Activated effector memory CD4-positive, alpha-beta T cell treated with anti-CD3 and anti-CD28 coated beads, Interleukin-2, amount 50 U/mL, for 16 hours (primary cell): ENCODE measurements around the gene SAXO1.
"Not testable (repeated sequence)": the region's sequence is repeated elsewhere in the genome, so short reads cannot be mapped to it uniquely, and the experiment has no call there.

ENCODE experiments used
- DNase-seq: peaks from one replicate; pipeline ENCODE4 v3.0.0-alpha.2; 2020

Gene SAXO1

GRCh38 chr9:18951936-18952335 lies 81.1 kb downstream of the SAXO1 start:
- DNase-seq, result no peak

- DNase-seq, result no peak
Observed at GRCh38 chr9:18947892-18948339, 85.1 kb downstream of the SAXO1 start.

- no peak for DNase-seq
Observed at GRCh38 chr9:18942801-18943200, 90.2 kb downstream of the SAXO1 start.

DNA sequence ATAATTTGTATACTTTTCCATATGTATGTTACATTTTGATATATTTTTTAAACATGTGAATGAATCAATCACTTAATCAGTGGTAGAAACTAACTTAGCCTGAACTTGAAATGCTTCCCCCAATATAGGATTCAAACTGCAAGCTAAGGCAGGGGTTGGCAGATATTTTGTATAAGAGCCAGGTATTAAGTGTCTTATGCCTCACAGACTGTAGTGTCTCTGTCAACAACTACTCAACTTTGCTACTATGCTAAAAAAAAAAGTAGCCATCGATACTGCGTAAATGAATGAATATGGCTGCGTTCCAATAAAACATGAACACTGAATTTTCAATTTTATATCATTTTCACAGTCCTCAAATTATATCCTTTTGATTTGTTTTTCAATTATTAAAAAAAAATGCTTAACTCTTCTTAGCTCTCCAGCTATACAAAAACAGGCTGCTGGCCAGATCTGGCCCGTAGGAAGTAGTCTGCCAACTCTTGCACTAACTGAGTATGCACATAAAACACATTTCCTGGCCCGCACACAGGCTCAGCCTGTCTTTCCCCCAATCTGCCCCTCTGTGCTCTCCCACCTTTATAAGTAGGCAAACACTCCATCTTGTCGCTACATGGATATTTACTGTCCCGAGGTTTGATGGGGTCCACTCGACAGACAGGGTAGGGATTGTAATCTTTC lies 91.8 kb downstream of the SAXO1 start:
- DNase-seq, result no peak

GRCh38 chr9:18939943-18940342 lies 93.1 kb downstream of the SAXO1 start:
- no peak for DNase-seq

- DNase-seq, result no peak
Observed at GRCh38 chr9:18936094-18936871, 96.7 kb downstream of the SAXO1 start.

- DNase-seq, result no peak
Observed at GRCh38 chr9:18935541-18935940, 97.5 kb downstream of the SAXO1 start.

DNA sequence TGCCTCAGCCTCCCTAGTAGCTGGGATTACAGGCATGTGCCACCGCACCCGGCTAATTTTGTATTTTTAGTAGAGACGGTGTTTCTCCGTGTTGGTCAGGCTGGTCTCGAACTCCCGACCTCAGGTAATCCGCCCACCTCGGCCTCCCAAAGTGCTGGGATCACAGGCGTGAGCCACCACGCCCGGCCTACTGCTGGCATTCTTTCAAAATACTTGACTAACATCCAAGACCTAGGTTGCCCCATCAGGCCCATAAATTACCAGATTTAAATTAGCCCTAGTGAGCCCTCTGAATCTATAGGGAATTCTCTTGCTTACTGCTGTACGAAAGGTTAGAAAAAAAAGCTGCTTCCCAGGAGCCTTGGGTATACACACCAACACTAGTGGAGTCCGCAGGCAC lies 102.4 kb downstream of the SAXO1 start:
- DNase-seq, result not testable (repeated sequence)

DNA sequence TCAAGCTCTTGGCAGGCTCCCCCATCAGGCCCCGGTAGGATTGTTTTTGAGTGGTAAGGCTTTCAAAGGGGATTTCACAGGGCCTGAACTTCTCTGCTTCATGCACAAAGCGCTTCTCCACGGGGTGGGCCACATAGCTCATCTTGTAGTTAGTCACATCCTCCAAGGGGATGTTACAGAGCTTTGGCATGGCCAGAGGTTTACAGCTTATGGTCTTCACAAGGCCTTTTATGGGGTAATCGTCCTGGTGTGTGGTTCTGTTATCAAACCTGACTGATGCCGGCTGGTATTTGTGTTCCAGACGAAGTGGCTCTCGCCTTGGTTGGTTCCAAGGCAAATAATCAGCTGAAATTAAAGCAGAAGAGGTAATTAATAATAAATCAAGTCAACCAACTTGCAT lies 104.3 kb downstream of the SAXO1 start:
- DNase-seq, result no peak

DNA sequence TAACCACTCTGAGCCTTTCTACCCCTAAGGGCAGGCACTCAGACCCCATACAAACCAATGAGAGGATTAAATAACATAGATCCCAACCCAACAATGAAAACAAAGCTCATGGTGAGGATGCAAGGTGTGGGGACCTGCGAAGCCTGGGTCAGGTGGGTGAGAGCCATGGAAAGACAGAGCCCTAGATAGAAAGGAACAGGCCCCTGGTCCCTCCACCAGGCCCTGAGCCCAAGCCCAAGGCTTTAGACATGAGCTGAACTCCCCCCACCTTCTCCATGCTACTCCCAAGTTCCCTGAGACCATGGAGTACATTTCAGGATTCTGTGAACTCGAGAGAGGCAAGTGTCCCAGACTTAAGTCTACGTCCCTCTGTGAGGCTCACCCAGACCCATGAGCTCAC lies 106.5 kb downstream of the SAXO1 start:
- DNase-seq, result no peak

DNA sequence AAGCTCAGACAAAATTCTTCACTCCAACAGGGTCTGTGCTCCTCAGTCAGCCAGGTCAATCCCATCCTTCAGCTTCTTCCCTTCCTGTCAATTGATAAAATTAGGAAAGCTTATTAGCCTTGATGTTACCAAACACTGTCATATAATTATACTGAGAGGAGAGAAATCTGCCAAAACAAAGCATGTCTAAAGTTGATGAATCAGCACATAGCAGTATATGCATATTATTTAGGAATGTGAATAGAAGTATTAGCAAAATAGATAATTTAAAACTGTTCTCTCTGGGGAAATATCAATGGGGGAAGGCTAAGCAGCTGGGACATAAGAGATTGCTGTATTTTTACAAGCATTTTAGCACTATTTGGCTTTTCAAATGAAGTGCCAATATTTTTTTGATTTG lies 107.1 kb downstream of the SAXO1 start:
- no peak for DNase-seq

DNA sequence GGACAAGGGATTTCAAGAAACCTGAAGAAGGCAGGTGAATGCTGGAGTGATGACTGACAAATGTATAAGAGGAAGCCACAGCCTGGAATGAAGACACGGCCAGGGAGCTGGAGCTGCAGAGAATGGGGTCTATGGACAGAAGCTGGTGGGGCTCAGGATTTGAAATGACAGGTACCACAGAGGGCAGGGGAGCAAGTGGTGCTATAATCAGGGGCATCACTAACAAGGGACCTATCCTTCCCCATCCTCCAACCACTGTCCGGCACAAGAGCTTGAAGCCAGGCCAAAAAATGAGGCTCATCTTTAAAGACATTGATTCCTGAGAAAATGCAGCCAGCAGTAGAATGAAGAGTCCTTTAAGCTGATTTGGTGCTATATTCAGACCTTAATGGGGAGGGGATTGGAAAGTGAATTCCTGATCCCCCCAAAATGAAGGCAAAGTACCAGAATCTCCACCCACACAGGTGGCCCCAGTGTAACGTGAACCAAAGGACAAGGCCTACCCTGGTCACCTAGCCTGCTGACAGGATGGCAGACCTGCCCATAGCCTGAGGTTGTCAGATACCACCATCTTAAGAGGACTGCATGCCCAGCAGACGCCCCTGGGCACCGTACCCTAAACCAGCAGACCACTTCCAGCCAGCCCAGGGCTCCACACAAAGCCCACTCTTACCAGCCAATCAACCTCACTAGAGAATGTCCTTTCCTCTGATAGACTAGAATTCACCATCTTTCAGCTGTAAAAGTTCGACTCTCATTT lies 109.2 kb downstream of the SAXO1 start:
- no peak for DNase-seq

- DNase-seq, result no peak
Observed at GRCh38 chr9:18923167-18923566, 109.8 kb downstream of the SAXO1 start.

GRCh38 chr9:18922161-18922885 lies 110.7 kb downstream of the SAXO1 start:
- no peak for DNase-seq

DNA sequence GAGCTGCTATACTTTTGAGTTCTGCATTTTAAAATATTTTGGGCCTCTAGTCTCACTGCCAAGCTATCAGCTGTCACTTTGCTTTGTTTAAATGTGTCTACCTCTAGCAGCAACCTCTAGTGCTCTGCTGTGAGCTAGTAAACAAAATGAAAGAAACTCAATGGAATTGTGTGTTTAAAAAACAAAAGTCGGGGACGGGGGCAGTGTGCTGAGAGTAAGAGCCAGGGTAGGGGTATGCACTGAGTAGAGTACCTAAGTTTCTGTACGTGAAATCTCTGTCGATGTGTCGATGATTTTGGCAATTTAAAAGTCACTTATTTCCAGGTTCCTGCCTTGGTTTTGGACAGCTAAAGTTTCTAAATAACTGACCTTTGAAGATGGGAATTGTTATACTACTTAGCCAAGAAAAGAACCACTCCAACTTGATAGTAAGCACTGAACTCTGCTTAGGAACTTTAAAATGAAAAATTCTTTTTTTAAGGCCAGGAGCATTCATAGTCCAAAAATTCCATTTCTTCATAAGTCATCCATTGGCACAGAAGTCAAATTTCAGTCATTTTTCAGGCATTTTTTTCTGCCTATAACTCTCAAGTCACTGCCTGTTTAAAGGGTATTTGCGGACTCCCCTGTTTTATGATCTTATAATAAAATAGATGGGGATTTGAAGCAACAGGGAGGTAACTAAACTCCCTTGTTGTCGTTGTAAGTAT lies 111.5 kb downstream of the SAXO1 start:
- no peak for DNase-seq

DNA sequence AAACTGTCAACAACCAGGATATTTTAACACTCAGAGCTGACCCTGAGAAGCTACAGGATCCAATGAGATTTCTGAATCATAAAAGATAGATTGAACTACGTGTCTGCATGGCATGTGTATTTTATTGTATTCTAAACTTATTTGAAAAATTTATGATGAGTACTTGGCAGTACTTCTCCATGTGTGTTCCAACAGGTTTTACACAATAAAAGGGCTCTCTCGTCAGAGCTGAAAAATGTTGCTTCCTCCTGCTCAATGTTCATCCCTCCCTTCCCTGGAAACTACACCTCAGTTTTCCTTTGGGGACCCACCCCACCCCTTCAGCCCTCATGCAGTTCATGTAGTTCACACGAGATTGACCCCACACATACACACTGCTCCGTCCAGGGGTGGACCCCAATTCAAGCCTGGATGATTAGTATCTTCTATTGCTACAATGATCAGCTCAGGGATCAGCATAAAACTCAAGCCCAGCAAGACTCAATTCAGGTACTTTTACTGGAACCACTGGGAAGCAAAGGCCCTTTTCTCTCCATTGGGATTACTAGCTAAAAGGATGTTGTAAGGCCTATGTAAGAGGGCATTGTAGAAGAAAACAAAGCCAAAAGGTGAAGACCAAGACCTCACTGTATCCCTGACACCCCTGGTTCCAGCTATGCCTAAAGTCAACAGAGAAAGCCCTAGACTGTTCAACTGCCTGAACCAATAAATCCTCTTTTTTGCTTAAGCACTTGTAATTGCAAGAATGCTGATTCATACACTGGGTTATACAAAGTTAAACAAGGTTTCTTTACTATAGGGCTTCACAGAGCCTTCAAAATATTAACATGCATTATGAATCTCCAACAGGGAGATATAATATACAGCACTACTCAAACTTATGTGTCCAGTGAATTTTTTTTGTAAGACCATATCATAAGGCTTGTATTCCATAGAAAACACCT lies 112.6 kb downstream of the SAXO1 start:
- no peak for DNase-seq

GRCh38 chr9:18911714-18912342 lies 121.2 kb downstream of the SAXO1 start:
- DNase-seq, result no peak

GRCh38 chr9:18910916-18911315 lies 122.1 kb downstream of the SAXO1 start:
- DNase-seq, result no peak

- no peak for DNase-seq
Observed at GRCh38 chr9:18910435-18910834, 122.6 kb downstream of the SAXO1 start.

DNA sequence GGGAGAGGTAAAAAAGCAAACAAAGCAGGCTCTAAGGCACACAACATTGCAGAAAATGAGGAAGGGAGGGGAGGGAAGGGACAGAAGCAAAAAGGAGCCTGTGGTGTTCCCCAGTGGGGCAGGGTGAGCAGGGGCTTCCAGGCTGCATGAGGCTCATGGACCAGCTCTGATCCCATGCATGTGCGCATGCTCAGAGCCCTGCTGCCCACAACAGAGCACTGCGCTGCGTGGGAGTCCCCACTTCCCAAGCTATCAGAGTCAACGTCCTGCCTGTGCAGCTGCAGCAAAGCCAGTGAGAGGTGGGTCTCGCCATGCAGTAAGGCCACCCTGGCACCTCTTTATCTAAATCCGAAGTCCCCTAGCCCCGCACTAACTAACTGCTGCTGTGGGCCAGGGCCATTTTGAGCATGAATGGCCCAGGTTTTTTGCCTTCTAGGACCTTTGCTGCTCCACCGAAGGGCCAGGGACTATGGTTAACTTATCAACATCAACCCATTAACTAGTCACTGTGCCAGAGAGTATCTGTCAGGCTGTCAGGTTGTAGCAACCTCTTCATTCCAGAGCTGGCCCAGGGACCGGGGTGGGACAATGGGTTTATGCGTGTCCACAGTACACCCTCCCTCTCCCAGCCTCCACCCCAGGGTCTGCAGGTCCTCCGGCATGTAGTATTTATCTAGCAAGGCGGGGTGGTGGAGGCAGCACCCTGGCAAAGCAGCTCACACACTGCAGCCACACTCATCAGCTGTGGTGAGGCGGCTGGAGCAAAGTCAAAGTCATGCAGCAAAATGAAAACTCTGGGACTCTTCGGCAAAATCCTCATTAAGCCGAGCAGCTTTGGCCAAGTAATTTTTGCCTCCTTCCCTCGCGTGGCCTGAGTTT lies 123.6 kb downstream of the SAXO1 start:
- no peak for DNase-seq
